Dendritic cell treated with granulocyte-macrophage colony-stimulating factor and Interleukin-4, amounts not matched to agents 40 ng/mL and 50 ng/mL, for 4 days (primary cell): ENCODE measurements around the gene DMXL2.
"Not testable (repeated sequence)": the region's sequence is repeated elsewhere in the genome, so short reads cannot be mapped to it uniquely, and the experiment has no call there.

ENCODE experiments used
- H3K27ac Mint-ChIP-seq: one replicate; pipeline ENCODE4 v1.8.0; 2022; ENCODE audit warnings: mild to moderate bottlenecking, mixed read lengths
- H3K27me3 Mint-ChIP-seq: one replicate; pipeline ENCODE4 v1.8.0; 2022; ENCODE audit warnings: mild to moderate bottlenecking, mixed read lengths
- H3K36me3 Mint-ChIP-seq: one replicate; pipeline ENCODE4 v1.8.0; 2022; ENCODE audit warnings: low read depth, mixed read lengths
- H3K4me1 Mint-ChIP-seq: one replicate; pipeline ENCODE4 v1.8.0; 2022; ENCODE audit warnings: low read depth, mixed read lengths
- H3K4me3 Mint-ChIP-seq: one replicate; pipeline ENCODE4 v1.8.0; 2022; ENCODE audit warnings: mild to moderate bottlenecking, moderate library complexity, mixed read lengths
- H3K9me3 Mint-ChIP-seq: one replicate; pipeline ENCODE4 v1.8.0; 2022; ENCODE audit warnings: mixed read lengths
- intact Hi-C: fragments of 100-400 bp; cut with micrococcal nuclease; formaldehyde crosslinking; loops from one replicate; pipeline ENCODE4 v1.15.0; 2022

DMXL2 gene

DNA sequence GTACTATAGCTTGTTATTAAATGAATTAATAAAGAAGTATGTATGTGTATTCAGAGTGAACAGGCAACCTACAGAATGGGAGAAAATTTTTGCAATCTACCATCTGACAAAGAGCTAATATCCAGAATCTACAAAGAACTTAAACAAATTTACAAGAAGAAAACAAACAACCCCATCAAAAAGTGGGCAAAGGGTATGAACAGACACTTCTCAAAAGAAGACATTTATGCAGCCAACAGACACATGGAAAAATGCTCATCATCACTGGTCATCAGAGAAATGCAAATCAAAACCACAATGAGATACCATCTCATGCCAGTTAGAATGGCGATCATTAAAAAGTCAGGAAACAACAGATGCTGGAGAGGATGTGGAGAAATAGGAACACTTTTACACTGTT, 25.5 kb upstream of the DMXL2 start:
- H3K36me3 Mint-ChIP-seq, H3K27ac Mint-ChIP-seq, H3K4me3 Mint-ChIP-seq, H3K27me3 Mint-ChIP-seq, H3K9me3 Mint-ChIP-seq, intact Hi-C loops: not testable (repeated sequence)
- peaks cover 17% of the 10 kb centered on the region for H3K4me1 Mint-ChIP-seq

DNA sequence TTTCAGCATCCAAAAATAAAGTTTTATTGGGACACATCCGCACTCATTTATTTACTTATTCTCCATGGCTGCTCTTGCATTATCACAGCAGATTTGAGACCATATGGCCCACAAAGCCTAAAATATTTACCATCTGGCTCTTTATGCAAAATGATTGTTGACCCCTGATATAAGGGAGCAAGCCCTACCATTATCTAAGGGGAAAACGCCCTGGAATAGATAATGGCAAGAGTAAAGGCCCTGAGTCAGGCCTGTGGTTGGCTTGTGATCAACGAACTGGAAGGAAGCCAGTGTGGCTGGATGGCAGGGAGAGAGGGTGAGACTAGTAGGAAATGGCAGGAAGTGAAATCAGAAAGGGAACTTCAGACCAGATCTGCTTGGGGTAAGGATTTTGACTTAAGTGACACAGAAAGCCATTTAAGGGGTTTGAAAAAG, 24.6 kb upstream of the DMXL2 start:
- peaks cover 18% of the 10 kb centered on the region for H3K4me1 Mint-ChIP-seq
- H3K4me3 Mint-ChIP-seq: no peak overlapping the region
- intact Hi-C loops: loop anchor here (1.0 kb wide), 1 partner anchor 24 kb away; no protein-coding TSS in a partner anchor
- no peaks in the 10 kb centered on the region for H3K27me3 Mint-ChIP-seq
- H3K27ac Mint-ChIP-seq: peak overlapping the region; percentile 81
- no peaks in the 10 kb centered on the region for H3K9me3 Mint-ChIP-seq
- H3K36me3 Mint-ChIP-seq: no peaks in the 10 kb centered on the region

DNA sequence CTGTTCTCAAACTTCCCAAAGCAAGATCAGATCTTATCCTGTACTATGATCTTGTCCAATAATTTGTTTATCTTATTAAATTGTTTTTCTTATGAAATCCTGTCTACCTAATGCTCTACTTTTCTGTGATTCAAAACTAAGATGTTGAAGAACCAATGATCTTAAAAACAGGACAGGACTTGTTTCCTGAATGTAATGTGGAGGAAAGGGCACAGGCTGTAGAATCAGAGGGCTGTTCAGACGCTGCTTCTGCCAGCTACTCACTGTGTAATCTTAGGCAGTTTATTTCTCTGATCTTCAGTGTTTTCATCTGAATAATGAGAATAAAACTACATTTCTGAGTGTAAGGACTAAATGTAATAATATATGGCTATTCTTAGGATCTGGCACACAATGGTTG, 20.1 kb upstream of the DMXL2 start:
- no peaks in the 10 kb centered on the region for H3K27me3 Mint-ChIP-seq
- H3K9me3 Mint-ChIP-seq: no peaks in the 10 kb centered on the region
- no peaks in the 10 kb centered on the region for H3K36me3 Mint-ChIP-seq
- intact Hi-C loops: no loop called here
- no peak overlapping the region for H3K27ac Mint-ChIP-seq
- peaks cover 23% of the 10 kb centered on the region for H3K4me1 Mint-ChIP-seq
- H3K4me3 Mint-ChIP-seq: no peak overlapping the region

DNA sequence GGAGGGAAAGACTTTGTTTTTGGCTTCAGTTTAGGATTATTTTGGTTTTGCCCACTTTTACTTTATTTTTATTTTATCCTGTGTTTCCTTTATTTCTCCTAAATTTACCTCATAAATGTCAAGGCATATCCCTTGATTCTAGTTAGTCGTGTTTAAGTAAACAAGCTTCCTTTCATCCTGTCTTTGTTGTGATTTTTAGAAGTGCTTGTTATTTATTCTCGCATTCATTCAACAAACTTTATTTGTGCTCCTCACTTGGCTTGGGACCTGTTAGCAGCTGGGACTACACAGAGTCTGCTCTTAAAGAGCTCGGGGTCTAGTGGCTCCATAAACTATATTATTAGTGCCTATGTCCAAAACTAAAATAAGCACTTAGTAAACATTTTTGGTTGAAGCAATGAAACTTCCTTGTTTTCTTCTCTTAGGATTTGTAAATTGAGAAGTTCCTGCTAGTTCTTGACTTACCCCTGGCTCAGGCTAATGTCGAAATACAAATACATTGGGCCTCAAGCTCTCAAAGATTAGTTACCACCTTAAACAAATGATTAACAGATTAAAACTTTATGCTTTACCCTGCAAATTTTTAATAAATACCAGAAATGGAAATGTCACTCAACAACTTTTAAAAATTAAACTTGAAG, 19.0 kb upstream of the DMXL2 start:
- Mint-ChIP-seq H3K27me3 (no peaks in the 10 kb centered on the region), H3K4me1 (peaks cover 16% of the 10 kb centered on the region), H3K36me3 (no peaks in the 10 kb centered on the region), H3K9me3 (no peaks in the 10 kb centered on the region), H3K4me3 (no peak overlapping the region), H3K27ac (peak overlapping the region; percentile 82)
- intact Hi-C loops: no loop called here

DNA sequence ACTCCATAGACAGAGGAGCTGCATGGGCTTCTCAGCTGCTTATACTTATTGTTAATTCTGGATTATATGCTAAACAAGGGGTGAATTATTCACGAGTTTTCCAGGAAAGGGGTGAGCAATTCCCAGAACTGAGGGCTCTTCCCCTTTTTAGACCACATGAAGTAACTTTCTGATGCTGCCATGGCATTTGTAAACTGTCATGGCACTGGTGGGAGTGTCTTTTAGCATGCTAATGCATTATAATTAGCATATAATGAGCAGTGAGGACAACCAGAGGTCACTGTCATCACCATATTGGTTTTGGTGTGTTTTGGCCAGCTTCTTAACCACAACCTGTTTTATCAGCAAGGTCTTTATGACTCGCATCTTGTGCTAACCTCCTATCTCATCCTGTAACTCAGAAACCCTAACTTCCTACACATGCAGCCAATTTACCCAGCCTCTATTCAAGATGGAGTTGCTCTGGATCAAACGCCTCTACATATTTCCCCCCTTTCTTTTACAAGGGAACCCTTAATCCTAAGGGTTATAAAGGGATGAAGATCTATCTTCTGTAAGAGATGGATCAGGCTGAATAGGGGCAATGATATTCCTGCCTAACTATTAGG, 12.1 kb upstream of the DMXL2 start:
- intact Hi-C loops: no loop called here
- Mint-ChIP-seq H3K9me3 (no peaks in the 10 kb centered on the region), H3K4me3 (no peak overlapping the region), H3K27ac (peak overlapping the region; percentile 73), H3K4me1 (peaks cover 43% of the 10 kb centered on the region), H3K36me3 (no peaks in the 10 kb centered on the region), H3K27me3 (no peaks in the 10 kb centered on the region)

DNA sequence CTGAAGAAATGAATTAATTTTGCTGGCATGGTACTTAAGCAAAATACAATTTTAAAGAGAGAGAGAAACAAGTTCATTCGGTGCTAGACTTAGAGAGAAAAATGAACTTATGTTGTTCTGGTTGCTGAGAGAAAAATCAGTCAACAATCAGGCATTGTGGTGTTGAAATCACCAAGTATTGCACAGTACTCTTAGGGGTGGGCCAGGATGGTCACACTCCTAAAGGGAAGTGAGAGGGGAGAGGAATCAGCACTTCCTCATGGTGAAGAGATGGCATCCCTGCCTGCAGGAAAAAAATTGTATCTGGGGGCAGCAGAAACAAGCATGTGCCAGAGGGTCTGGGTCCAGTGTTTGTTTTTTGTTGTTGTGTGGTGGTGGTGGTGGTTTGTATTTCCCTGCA, 7.0 kb upstream of the DMXL2 start:
- Mint-ChIP-seq H3K27ac (peak overlapping the region; percentile 92), H3K36me3 (no peaks in the 10 kb centered on the region), H3K4me1 (peaks cover 76% of the 10 kb centered on the region), H3K9me3 (no peaks in the 10 kb centered on the region), H3K4me3 (no peak overlapping the region), H3K27me3 (no peaks in the 10 kb centered on the region)
- intact Hi-C loops: no loop called here

DNA sequence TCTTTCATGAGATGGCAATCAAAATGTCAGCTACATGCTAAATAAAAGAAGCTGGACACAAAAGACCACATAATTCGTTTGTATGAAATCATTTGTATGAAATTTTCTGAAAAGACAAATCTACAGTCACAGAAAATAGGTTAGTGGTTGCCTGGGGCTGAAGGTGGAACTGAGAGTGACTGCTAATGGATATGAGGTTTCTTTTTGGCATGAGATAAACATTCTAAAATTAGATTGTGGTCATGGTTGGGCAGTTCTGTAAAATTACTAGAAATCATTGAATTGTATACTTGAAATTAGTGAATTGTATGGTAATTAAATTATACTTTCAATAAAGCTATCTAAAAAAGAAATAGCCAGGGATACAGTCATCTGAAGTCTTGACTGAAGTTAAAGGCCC, 2.7 kb upstream of the DMXL2 start:
- intact Hi-C loops: no loop called here
- Mint-ChIP-seq H3K4me1 (peaks cover 59% of the 10 kb centered on the region), H3K9me3 (no peaks in the 10 kb centered on the region), H3K36me3 (peaks cover 28% of the 10 kb centered on the region), H3K4me3 (no peak overlapping the region), H3K27me3 (no peaks in the 10 kb centered on the region), H3K27ac (peak overlapping the region; percentile 100)

DNA sequence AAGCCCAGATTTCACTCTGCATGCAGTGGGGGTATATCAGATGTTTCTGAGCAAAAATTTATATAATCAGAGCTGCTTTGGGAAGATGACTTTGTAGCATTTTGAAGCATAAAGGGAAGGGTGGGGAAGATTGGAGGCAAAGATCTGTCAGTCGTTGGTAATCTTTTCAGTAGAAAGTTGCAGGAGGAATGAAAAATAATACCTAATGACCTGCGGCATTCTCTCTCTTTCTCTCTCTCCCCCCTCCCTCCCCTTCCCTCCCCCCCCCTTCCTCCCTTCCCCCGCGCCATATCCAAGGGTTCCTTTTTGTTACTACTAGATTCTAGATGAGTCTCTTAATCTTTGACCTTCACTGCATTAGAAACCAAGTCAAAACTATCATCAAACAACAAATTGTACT, 1.5 kb upstream of the DMXL2 start:
- Mint-ChIP-seq H3K4me1 (peaks cover 59% of the 10 kb centered on the region), H3K27me3 (no peaks in the 10 kb centered on the region), H3K27ac (peak overlapping the region; percentile 100), H3K36me3 (peaks cover 31% of the 10 kb centered on the region), H3K9me3 (no peaks in the 10 kb centered on the region), H3K4me3 (no peak overlapping the region)
- intact Hi-C loops: no loop called here

DNA sequence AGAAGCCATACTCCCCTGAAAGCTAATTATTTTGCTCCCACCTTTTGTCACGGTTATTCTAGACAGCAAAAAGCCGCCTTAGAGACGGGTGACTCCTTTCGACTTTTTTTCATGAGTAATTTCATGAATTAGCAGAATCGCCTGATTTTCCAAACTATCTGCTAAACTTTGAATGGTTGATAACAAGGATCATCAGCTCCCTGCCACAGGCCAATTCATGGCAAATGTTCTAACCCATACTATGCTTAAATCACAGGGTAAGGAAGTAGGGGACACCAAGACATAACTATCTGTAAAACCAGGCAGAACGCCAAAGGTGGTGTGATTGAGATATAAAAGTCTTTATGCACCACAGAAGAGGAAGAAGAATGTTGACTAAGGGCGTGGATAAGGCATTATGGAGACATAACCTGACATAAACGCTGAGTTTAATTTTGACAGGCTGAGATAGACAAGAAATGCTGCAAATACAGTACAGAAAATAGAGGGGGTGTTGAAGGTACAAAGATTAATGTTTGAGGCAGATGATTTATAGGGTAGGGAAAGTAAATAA, 891 bp upstream of the DMXL2 start:
- intact Hi-C loops: loop anchor here (1.0 to 2.0 kb wide), 2 partner anchors 24 to 37 kb away; no protein-coding TSS in a partner anchor
- H3K4me1 Mint-ChIP-seq: peaks cover 55% of the 10 kb centered on the region

DNA sequence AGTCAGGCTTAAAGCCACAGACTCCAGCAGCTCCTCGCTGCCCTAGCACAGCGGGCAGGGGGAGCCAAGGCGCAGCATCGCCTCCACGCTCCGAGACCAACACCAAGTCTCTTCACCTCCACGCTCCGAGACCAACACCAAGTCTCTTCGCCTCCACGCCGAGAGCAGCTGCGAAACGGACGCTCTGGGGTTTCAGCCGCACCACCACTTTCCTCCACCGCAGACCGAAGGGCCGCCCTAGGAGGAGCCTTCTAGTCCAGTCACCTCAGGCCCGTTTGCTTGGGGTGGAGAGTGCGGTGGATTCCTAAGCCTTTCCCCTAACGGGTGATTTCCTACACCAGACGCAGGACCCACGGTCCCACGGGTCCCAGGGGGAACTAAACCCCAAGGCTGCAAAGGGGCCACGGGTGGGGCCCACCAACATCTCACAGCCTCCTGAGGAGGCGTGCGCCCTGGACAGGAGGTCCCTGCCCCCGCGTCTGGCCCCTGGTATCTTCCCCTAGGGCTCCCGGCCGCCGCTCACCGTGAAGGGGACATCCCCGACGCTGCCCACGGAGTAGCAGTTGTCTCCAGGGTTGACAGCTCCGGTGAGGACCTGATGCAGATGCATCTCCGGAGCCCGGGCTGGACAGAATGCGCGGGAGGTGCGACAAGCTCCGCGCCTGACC, 501 bp downstream of the DMXL2 start:
- Mint-ChIP-seq H3K27me3 (no peaks in the 10 kb centered on the region), H3K27ac (peak overlapping the region; percentile 100), H3K4me3 (peak overlapping the region; percentile 99), H3K4me1 (peaks cover 56% of the 10 kb centered on the region), H3K9me3 (no peaks in the 10 kb centered on the region), H3K36me3 (peaks cover 31% of the 10 kb centered on the region)
- intact Hi-C loops: loop anchor here (2.0 kb wide), 1 partner anchor 35 kb away; no protein-coding TSS in a partner anchor

More for the DNA sequence above, 891 bp upstream of the DMXL2 start:
- peak overlapping the region; percentile 100 for H3K27ac Mint-ChIP-seq
- no peaks in the 10 kb centered on the region for H3K27me3 Mint-ChIP-seq
- peak overlapping the region; percentile 99 for H3K4me3 Mint-ChIP-seq
- H3K36me3 Mint-ChIP-seq: peaks cover 31% of the 10 kb centered on the region
- H3K9me3 Mint-ChIP-seq: no peaks in the 10 kb centered on the region

DNA sequence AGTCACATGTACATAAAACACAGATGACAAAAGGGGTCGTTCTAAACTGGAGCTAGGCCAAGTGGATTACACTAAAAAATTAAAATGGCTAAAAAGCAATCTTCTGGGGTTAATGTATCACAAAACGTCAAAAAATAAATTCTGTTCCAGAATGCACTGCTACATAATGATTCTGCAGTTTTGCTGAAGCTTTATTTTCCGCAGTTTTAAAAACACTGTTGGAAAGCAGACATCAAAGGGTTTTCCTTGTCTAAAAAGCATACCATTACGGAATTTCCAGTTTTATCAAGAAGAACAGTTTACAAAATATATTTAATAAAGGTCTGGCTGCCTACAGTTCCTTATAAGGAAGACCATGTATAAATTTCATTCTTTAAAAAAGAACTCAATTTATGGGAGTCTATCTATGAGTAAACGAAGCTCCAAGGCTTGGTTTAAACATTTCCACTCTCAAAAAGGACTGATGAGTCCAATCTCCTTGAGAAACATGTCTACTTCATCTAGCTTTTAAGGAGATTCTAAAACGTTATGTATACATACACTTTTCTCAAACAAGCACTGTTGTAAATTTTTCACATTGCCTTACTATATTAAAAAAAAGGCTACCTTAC, 1.3 kb downstream of the DMXL2 start:
- intact Hi-C loops: no loop called here

DNA sequence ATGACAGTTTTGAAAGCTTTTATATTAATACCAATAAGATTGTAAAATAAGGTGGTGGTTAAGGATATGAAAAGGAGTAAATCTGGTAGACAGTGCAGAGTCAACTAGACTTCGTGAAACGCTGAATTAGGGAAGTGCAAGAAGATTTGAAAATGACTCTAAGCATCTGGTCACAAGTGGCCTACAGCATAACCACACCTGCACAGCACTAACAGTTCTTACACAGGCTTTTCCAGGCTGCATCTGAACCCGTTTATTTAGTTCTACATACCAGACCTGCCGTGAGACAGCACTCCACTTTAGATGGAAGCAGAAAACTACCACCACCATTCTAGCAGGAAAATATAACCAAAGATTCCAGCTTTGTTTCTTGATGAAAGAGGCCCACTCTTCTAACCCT, 1.9 kb downstream of the DMXL2 start:
- H3K9me3 Mint-ChIP-seq: no peaks in the 10 kb centered on the region
- peaks cover 57% of the 10 kb centered on the region for H3K4me1 Mint-ChIP-seq
- H3K36me3 Mint-ChIP-seq: peaks cover 42% of the 10 kb centered on the region
- H3K27me3 Mint-ChIP-seq: no peaks in the 10 kb centered on the region
- H3K27ac Mint-ChIP-seq: peak overlapping the region; percentile 100
- intact Hi-C loops: no loop called here
- H3K4me3 Mint-ChIP-seq: peak overlapping the region; percentile 99

More for the DNA sequence above, 1.3 kb downstream of the DMXL2 start:
- H3K9me3 Mint-ChIP-seq: no peaks in the 10 kb centered on the region
- peak overlapping the region; percentile 99 for H3K4me3 Mint-ChIP-seq
- H3K4me1 Mint-ChIP-seq: peaks cover 56% of the 10 kb centered on the region
- no peaks in the 10 kb centered on the region for H3K27me3 Mint-ChIP-seq
- peak overlapping the region; percentile 100 for H3K27ac Mint-ChIP-seq
- peaks cover 36% of the 10 kb centered on the region for H3K36me3 Mint-ChIP-seq

DNA sequence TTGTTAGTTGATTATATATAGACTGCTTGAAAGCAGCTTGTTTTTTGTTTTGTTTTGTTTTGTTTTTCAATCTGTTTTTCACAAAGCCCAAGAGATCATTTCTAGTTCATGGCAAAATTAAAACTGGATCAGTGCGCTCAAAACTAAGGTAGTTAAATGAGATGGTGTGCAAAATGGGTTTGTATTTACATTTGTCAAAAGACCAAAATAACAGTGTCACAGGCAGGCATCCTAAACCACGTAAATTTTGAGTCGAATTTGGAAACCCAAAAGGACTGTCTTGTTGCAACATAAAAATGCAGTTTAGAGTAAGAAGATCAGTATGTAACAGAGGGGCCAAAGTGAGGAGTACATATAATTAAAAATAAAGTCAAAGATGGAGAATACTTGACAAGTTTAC, 2.4 kb downstream of the DMXL2 start:
- Mint-ChIP-seq H3K4me3 (peak overlapping the region; percentile 99), H3K27ac (peak overlapping the region; percentile 100), H3K36me3 (peaks cover 47% of the 10 kb centered on the region), H3K27me3 (no peaks in the 10 kb centered on the region), H3K9me3 (no peaks in the 10 kb centered on the region), H3K4me1 (peaks cover 57% of the 10 kb centered on the region)
- intact Hi-C loops: no loop called here
